HEK293 (cell line): Measurements from ENCODE around the gene CCDC175.

Source experiments
- CTCF ChIP-seq: fragments of 450-650 bp; formaldehyde crosslinking; IDR thresholded peaks from 2 replicates; pipeline ENCODE4 v1.5.1; 2016; ENCODE audit warnings: missing biosample characterization, missing genetic modification characterization
- HIC1 ChIP-seq: fragments of 450-650 bp; formaldehyde crosslinking; IDR thresholded peaks from 2 replicates; pipeline ENCODE4 v1.5.1; 2016; ENCODE audit warnings: missing biosample characterization, missing genetic modification characterization
- INSM2 ChIP-seq: fragments of 450-650 bp; formaldehyde crosslinking; IDR thresholded peaks from 2 replicates; pipeline ENCODE4 v1.5.1; 2016; ENCODE audit warnings: missing biosample characterization, missing genetic modification characterization
- KLF10 ChIP-seq: fragments of 450-650 bp; IDR thresholded peaks from 2 replicates; pipeline ENCODE4 v1.5.1; 2018; ENCODE audit warnings: missing biosample characterization, mild to moderate bottlenecking, missing genetic modification characterization
- OVOL3 ChIP-seq: fragments of 450-650 bp; formaldehyde crosslinking; IDR thresholded peaks from 2 replicates; pipeline ENCODE4 v1.5.1; 2016; ENCODE audit warnings: missing biosample characterization, missing genetic modification characterization
- PATZ1 ChIP-seq: fragments of 450-650 bp; formaldehyde crosslinking; IDR thresholded peaks from 2 replicates; pipeline ENCODE4 v1.5.1; 2016; ENCODE audit warnings: missing biosample characterization, missing genetic modification characterization
- PRDM2 ChIP-seq: fragments of 450-650 bp; formaldehyde crosslinking; IDR thresholded peaks from 2 replicates; pipeline ENCODE4 v1.5.1; 2016; ENCODE audit warnings: missing biosample characterization, missing genetic modification characterization, borderline replicate concordance
- SP7 ChIP-seq: fragments of 450-650 bp; formaldehyde crosslinking; IDR thresholded peaks from 2 replicates; pipeline ENCODE4 v1.5.1; 2016; ENCODE audit warnings: missing biosample characterization, missing genetic modification characterization
- YY2 ChIP-seq: fragments of 450-650 bp; formaldehyde crosslinking; IDR thresholded peaks from 2 replicates; pipeline ENCODE4 v1.5.1; 2016; ENCODE audit warnings: missing biosample characterization, missing genetic modification characterization
- ZBTB26 ChIP-seq: fragments of 450-650 bp; formaldehyde crosslinking; optimal IDR thresholded peaks from 2 replicates; pipeline ENCODE3; 2016; ENCODE audit warnings: missing biosample characterization, mild to moderate bottlenecking, missing genetic modification characterization
- ZNF157 ChIP-seq: fragments of 450-650 bp; formaldehyde crosslinking; IDR thresholded peaks from 2 replicates; pipeline ENCODE4 v1.5.1; 2016; ENCODE audit warnings: missing biosample characterization, missing genetic modification characterization
- ZNF24 ChIP-seq: fragments of 450-650 bp; formaldehyde crosslinking; IDR thresholded peaks from 2 replicates; pipeline ENCODE4 v1.5.1; 2016; ENCODE audit warnings: missing biosample characterization, missing genetic modification characterization
- ZNF266 ChIP-seq: fragments of 450-650 bp; formaldehyde crosslinking; IDR thresholded peaks from 2 replicates; pipeline ENCODE4 v1.5.1; 2016; ENCODE audit warnings: missing biosample characterization, missing genetic modification characterization, low read depth
- ZNF292 ChIP-seq: fragments of 450-650 bp; formaldehyde crosslinking; IDR thresholded peaks from 2 replicates; pipeline ENCODE4 v1.5.1; 2016; ENCODE audit warnings: low read depth, missing biosample characterization, missing genetic modification characterization, borderline replicate concordance
- ZNF394 ChIP-seq: fragments of 450-650 bp; formaldehyde crosslinking; IDR thresholded peaks from 2 replicates; pipeline ENCODE4 v1.5.1; 2016; ENCODE audit warnings: missing biosample characterization, missing genetic modification characterization, mild to moderate bottlenecking, moderate library complexity, borderline replicate concordance
- ZNF416 ChIP-seq: fragments of 450-650 bp; formaldehyde crosslinking; IDR thresholded peaks from 2 replicates; pipeline ENCODE4 v1.5.1; 2016; ENCODE audit warnings: missing biosample characterization, missing genetic modification characterization
- ZNF48 ChIP-seq: fragments of 450-650 bp; formaldehyde crosslinking; IDR thresholded peaks from 2 replicates; pipeline ENCODE4 v1.5.1; 2016; ENCODE audit warnings: missing biosample characterization, missing genetic modification characterization
- ZNF560 ChIP-seq: fragments of 450-650 bp; formaldehyde crosslinking; IDR thresholded peaks from 2 replicates; pipeline ENCODE4 v1.5.1; 2017; ENCODE audit warnings: missing biosample characterization, missing genetic modification characterization, borderline replicate concordance
- ZNF626 ChIP-seq: fragments of 450-650 bp; sonication (Bioruptor Pico); formaldehyde crosslinking; IDR thresholded peaks from 2 replicates; pipeline ENCODE4 v1.5.1; 2018; ENCODE audit warnings: missing biosample characterization, missing genetic modification characterization, inconsistent platforms
- ZNF645 ChIP-seq: fragments of 450-650 bp; formaldehyde crosslinking; IDR thresholded peaks from 2 replicates; pipeline ENCODE4; 2016; ENCODE audit warnings: missing biosample characterization, missing genetic modification characterization
- ZNF843 ChIP-seq: fragments of 450-650 bp; formaldehyde crosslinking; IDR thresholded peaks from 2 replicates; pipeline ENCODE4 v1.5.1; 2016; ENCODE audit warnings: missing biosample characterization, missing genetic modification characterization
- ZSCAN30 ChIP-seq: fragments of 450-650 bp; IDR thresholded peaks from 2 replicates; pipeline ENCODE4 v1.5.1; 2018; ENCODE audit warnings: missing biosample characterization, mild to moderate bottlenecking, missing genetic modification characterization, moderate library complexity

The CCDC175 gene

GRCh38 chr14:59483819-59484638 lies 92.6 kb downstream of the CCDC175 start, which contains the start of the genes JKAMP and L3HYPDH (continued):
- TF ChIP-seq INSM2 (tag by site-specific recombination) = no peak
- peak; percentile 95 for TF ChIP-seq CTCF (tag by site-specific recombination)
- no peak for TF ChIP-seq ZNF645 (tag by site-specific recombination)
- TF ChIP-seq ZNF394 (tag by site-specific recombination) = peak; percentile 66; the same call in 1 of the 2 replicates
- no peak for TF ChIP-seq ZSCAN30
- TF ChIP-seq ZNF48 = no peak
- TF ChIP-seq ZNF157 (tag by site-specific recombination) = no peak
- peak; percentile 91 for TF ChIP-seq ZBTB26
- peak; percentile 82 for TF ChIP-seq HIC1 (tag by site-specific recombination)
- no peak for TF ChIP-seq ZNF292 (tag by site-specific recombination)
- TF ChIP-seq SP7 (tag by site-specific recombination) = peak; percentile 79
- 0 out of 2 replicates have a peak, but pooled peaks have one; percentile 16 for TF ChIP-seq OVOL3 (tag by site-specific recombination)
- 0 out of 2 replicates have a peak, but pooled peaks have one; percentile 24 for TF ChIP-seq ZNF24 (tag by site-specific recombination)
- peak; percentile 64; the same call in 1 of the 2 replicates for TF ChIP-seq YY2
- TF ChIP-seq PRDM2 (tag by site-specific recombination) = no peak
- TF ChIP-seq ZNF626 = no peak
- TF ChIP-seq ZNF560 (tag by site-specific recombination) = no peak
- TF ChIP-seq KLF10 = 0 out of 2 replicates have a peak, but pooled peaks have one; percentile 8
- no peak; the same call in 1 of the 2 replicates for TF ChIP-seq ZNF266 (tag by site-specific recombination)
- peak; percentile 52; the same call in 1 of the 2 replicates for TF ChIP-seq ZNF843
- peak; percentile 75 for TF ChIP-seq PATZ1 (tag by site-specific recombination)
- no peak for TF ChIP-seq ZNF416
